ENCODE results near the gene ITGAX. TPM values are rescaled to one million over a fixed set of nuclear protein-coding genes. Genes with fewer than 3 reads are reported as not detected.

Gene ITGAX
- total RNA-seq, 1 experiment from 2014 or later, result not detected

DNA sequence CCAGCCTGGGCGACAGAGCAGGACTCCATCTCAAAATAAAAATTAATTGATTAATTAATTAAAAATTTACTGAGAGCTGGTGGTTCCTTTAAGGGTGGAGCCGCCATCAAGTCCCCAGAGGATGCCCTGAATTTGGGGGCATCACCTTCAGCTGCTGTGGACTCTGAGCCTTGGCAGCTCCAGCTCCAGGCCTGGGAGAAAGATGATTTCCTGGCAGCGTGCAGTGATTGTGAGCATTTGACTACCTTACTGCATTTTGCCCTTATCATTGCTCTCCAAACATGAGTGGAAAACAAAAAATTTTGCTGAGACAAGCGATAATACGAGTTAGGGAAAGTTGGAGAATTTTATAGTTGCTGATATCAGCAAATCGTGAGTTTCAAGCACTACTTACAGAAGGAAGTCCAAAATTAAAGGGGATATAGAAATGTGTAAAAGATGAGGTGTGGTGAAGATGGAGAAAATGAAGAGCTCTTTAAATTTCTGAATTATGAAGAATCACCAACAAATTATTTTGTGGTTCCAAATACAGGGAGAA is 35.6 kb downstream of the ITGAX start:
- H3K27ac ChIP-seq (ENCODE audit: low read length), result no peak overlapping the region
- TF ChIP-seq EZH2phosphoT487 (IDR thresholded peaks at IDR 0.05; ENCODE audit: borderline replicate concordance, low read length), result no peak
- TF ChIP-seq, protein P1, sequence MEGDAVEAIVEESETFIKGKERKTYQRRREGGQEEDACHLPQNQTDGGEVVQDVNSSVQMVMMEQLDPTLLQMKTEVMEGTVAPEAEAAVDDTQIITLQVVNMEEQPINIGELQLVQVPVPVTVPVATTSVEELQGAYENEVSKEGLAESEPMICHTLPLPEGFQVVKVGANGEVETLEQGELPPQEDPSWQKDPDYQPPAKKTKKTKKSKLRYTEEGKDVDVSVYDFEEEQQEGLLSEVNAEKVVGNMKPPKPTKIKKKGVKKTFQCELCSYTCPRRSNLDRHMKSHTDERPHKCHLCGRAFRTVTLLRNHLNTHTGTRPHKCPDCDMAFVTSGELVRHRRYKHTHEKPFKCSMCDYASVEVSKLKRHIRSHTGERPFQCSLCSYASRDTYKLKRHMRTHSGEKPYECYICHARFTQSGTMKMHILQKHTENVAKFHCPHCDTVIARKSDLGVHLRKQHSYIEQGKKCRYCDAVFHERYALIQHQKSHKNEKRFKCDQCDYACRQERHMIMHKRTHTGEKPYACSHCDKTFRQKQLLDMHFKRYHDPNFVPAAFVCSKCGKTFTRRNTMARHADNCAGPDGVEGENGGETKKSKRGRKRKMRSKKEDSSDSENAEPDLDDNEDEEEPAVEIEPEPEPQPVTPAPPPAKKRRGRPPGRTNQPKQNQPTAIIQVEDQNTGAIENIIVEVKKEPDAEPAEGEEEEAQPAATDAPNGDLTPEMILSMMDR (conservative IDR thresholded peaks at IDR 0.05; ENCODE audit: low read depth, low read length), result no peak
- no peak for TF ChIP-seq EZH2 (IDR thresholded peaks at IDR 0.05; ENCODE audit: low read length, unreplicated experiment)
- H3K36me3 ChIP-seq (ENCODE audit: low read depth, low read length), result no peaks in the 10 kb centered on the region
- no peak overlapping the region for H3K4me3 ChIP-seq (ENCODE audit: low read length)
- H3K9ac ChIP-seq (ENCODE audit: low read length), result no peak overlapping the region
- CTCF ChIA-PET, result no interaction called here
- intact Hi-C loops (cut with micrococcal nuclease), result no loop called here
- no peaks in the 10 kb centered on the region for H3K27me3 ChIP-seq (ENCODE audit: low read length)
- no peaks in the 10 kb centered on the region for H4K20me1 ChIP-seq (ENCODE audit: low read length)
- H3F3A ChIP-seq (ENCODE audit: low read length, unreplicated experiment), result no peaks in the 10 kb centered on the region
- POLR2A ChIA-PET (ENCODE audit: unreplicated experiment), result no interaction called here
- DNase-seq (no peak), ATAC-seq (no peak)
- no peaks in the 10 kb centered on the region for H3K9me3 ChIP-seq (ENCODE audit: low read length)
- no TSS peak for BruUV-seq (replicated peaks)
- no peaks in the 10 kb centered on the region for H3K9me2 ChIP-seq (replicated peaks; ENCODE audit: low read length)
- no peaks in the 10 kb centered on the region for H3K79me2 ChIP-seq (ENCODE audit: low read length)
- no peak overlapping the region for H2AFZ ChIP-seq (ENCODE audit: low read length)
- no peak overlapping the region for H3K4me2 ChIP-seq (ENCODE audit: low read length)
- H3K4me1 ChIP-seq (ENCODE audit: insufficient read depth, low read length), result peaks cover 14% of the 10 kb centered on the region

DNA sequence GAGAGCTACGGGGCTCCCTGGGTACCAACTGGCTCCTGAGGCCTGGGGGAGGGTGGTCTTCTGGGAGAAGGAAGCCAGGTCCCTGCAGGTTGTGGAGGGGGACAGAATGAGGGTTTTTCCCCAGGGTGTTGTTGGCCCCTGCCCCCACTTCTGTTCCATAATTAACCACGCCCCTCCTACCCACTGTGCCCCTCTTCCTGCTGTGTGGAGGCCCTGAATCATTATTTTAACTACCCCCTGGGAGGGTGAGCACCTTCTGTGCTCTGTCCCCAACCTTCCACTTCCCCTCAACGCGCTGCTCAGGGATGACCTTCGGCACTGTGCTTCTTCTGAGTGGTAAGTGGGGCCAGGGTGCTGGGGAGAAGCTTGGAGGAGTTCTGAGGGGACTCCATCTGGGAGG is 38.1 kb downstream of the ITGAX start, which contains the start of gene ITGAD:
TSS of gene ITGAD (plus strand) at position 280 of the 400 bp plus-strand sequence. CDS start at position 306, 26 bp downstream.
- Histone ChIP-seq H4K20me1 (ENCODE audit: low read length) (no peaks in the 10 kb centered on the region), H2AFZ (ENCODE audit: low read length) (no peak within 1 kb of the TSS), H3K27me3 (ENCODE audit: low read length) (no peaks in the 10 kb centered on the region), H3K4me3 (ENCODE audit: low read length) (no peak within 1 kb of the TSS), H3K4me2 (ENCODE audit: low read length) (no peak within 1 kb of the TSS), H3K27ac (ENCODE audit: low read length) (no peak within 1 kb of the TSS), H3K9me2 (replicated peaks; ENCODE audit: low read length) (no peaks in the 10 kb centered on the region), H3K9me3 (ENCODE audit: low read length) (no peaks in the 10 kb centered on the region), H3K9ac (ENCODE audit: low read length) (no peak within 1 kb of the TSS), H3K36me3 (ENCODE audit: low read depth, low read length) (no peaks in the 10 kb centered on the region), H3F3A (ENCODE audit: low read length, unreplicated experiment) (no peaks in the 10 kb centered on the region), H3K4me1 (ENCODE audit: insufficient read depth, low read length) (no peaks in the 10 kb centered on the region), H3K79me2 (ENCODE audit: low read length) (no peaks in the 10 kb centered on the region)
- ATAC-seq, result no peak
- TF ChIP-seq EZH2phosphoT487 (IDR thresholded peaks at IDR 0.05; ENCODE audit: borderline replicate concordance, low read length) (no peak), EZH2 (IDR thresholded peaks at IDR 0.05; ENCODE audit: low read length, unreplicated experiment) (no peak)
- TF ChIP-seq, protein P1 (conservative IDR thresholded peaks at IDR 0.05; ENCODE audit: low read depth, low read length), result no peak
- POLR2A ChIA-PET (ENCODE audit: unreplicated experiment), result no interaction called here
- intact Hi-C loops (cut with micrococcal nuclease), result no loop called here
- no TSS peak for BruUV-seq (replicated peaks)
- CTCF ChIA-PET, result no interaction called here
- no peak for DNase-seq

DNA sequence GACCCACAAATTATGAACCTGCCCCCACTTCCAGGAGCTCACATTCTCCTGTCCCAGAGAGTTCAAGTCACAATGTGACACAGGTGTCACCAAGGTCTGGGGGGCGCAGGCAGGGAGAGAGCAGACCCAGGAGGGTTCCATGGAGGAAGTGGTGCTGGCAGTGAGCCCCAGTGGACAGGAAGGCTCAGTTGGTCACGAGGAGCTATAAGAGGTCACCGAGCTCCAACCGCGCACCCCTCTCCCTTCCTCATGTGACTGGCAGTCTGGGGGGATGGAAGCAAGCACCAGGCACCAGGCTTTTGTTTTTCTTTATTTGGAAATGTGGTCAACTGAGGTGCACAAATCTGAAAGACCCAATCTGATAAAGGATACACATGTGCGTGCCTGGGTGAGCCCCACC is 40.7 kb downstream of the ITGAX start:
- Histone ChIP-seq H3K4me3 (ENCODE audit: low read length) (no peak overlapping the region), H3K79me2 (ENCODE audit: low read length) (no peaks in the 10 kb centered on the region), H3K9me2 (replicated peaks; ENCODE audit: low read length) (no peaks in the 10 kb centered on the region), H3K9me3 (ENCODE audit: low read length) (no peaks in the 10 kb centered on the region), H2AFZ (ENCODE audit: low read length) (no peak overlapping the region), H3K36me3 (ENCODE audit: low read depth, low read length) (no peaks in the 10 kb centered on the region), H3K4me1 (ENCODE audit: insufficient read depth, low read length) (no peaks in the 10 kb centered on the region), H4K20me1 (ENCODE audit: low read length) (no peaks in the 10 kb centered on the region), H3K27me3 (ENCODE audit: low read length) (no peaks in the 10 kb centered on the region), H3K9ac (ENCODE audit: low read length) (no peak overlapping the region), H3K27ac (ENCODE audit: low read length) (no peak overlapping the region), H3F3A (ENCODE audit: low read length, unreplicated experiment) (no peaks in the 10 kb centered on the region), H3K4me2 (ENCODE audit: low read length) (no peak overlapping the region)
- CTCF ChIA-PET, result no interaction called here
- POLR2A ChIA-PET (ENCODE audit: unreplicated experiment), result no interaction called here
- TF ChIP-seq, protein P1 (conservative IDR thresholded peaks at IDR 0.05; ENCODE audit: low read depth, low read length), result no peak
- TF ChIP-seq EZH2 (IDR thresholded peaks at IDR 0.05; ENCODE audit: low read length, unreplicated experiment) (no peak), EZH2phosphoT487 (IDR thresholded peaks at IDR 0.05; ENCODE audit: borderline replicate concordance, low read length) (no peak)
- intact Hi-C loops (cut with micrococcal nuclease), result no loop called here
- no TSS peak for BruUV-seq (replicated peaks)
- DNase-seq (no peak), ATAC-seq (no peak)
